ACHN (cell line): Measurements from ENCODE around the gene PEX26.
"Not testable (repeated sequence)": the region's sequence is repeated elsewhere in the genome, so short reads cannot be mapped to it uniquely, and the experiment has no call there.

Source experiments
- DNase-seq: peaks from one replicate; pipeline ENCODE4 v3.0.0-alpha.2; 2015
- in situ Hi-C: cut with HindIII; loops from 2 replicates; pipeline ENCODE4 v1.10.0; 2017; ENCODE audit warnings: low sequenced_read_pairs, low pct_ligation_motif_present, low pct_unique_long_range_greater_than_20kb

PEX26 gene

GRCh38 chr22:18077639-18078328 lies at the start of gene PEX26:
Gene PEX26 (plus strand): TSS chr22:18077990. CDS start chr22:18078377, 387 bp downstream.
- in situ Hi-C loops = no loop called here
- peak; percentile 91 for DNase-seq

GRCh38 chr22:18028817-18029527 lies 48.8 kb upstream of the PEX26 start:
- in situ Hi-C loops = no loop called here
- no peak for DNase-seq

- in situ Hi-C loops = no loop called here
- DNase-seq = no peak
These were observed 48.0 kb upstream of the PEX26 start for GRCh38 chr22:18029686-18030267.

- peak; percentile 97 for DNase-seq
- in situ Hi-C loops = no loop called here
These were observed 45.9 kb upstream of the PEX26 start for GRCh38 chr22:18031695-18032454.

- in situ Hi-C loops = no loop called here
- peak; percentile 86 for DNase-seq
These were observed 45.2 kb upstream of the PEX26 start for GRCh38 chr22:18032455-18033101.

GRCh38 chr22:18033204-18033998 lies 44.4 kb upstream of the PEX26 start:
- peak; percentile 41 for DNase-seq
- in situ Hi-C loops = no loop called here

- DNase-seq = no peak
- in situ Hi-C loops = no loop called here
These were observed 43.7 kb upstream of the PEX26 start for GRCh38 chr22:18034076-18034475.

GRCh38 chr22:18035751-18036150 lies 42.0 kb upstream of the PEX26 start:
- no peak for DNase-seq
- in situ Hi-C loops = no loop called here

- in situ Hi-C loops, DNase-seq: not testable (repeated sequence)
These were observed 36.9 kb upstream of the PEX26 start for GRCh38 chr22:18040898-18041297.

- no peak for DNase-seq
- in situ Hi-C loops = no loop called here
These were observed 35.1 kb upstream of the PEX26 start for GRCh38 chr22:18042685-18043084.

- in situ Hi-C loops = no loop called here
- no peak for DNase-seq
These were observed 33.1 kb upstream of the PEX26 start for GRCh38 chr22:18044548-18045271.

GRCh38 chr22:18045794-18046193 lies 32.0 kb upstream of the PEX26 start:
- in situ Hi-C loops = no loop called here
- no peak for DNase-seq

GRCh38 chr22:18048041-18048440 lies 29.7 kb upstream of the PEX26 start:
- in situ Hi-C loops = no loop called here
- DNase-seq = no peak

GRCh38 chr22:18048441-18048898 lies 29.3 kb upstream of the PEX26 start:
- in situ Hi-C loops = no loop called here
- DNase-seq = no peak

- in situ Hi-C loops = no loop called here
- no peak for DNase-seq
These were observed 27.7 kb upstream of the PEX26 start for GRCh38 chr22:18050065-18050464.

GRCh38 chr22:18051113-18051512 lies 26.7 kb upstream of the PEX26 start:
- DNase-seq, in situ Hi-C loops: not testable (repeated sequence)
